GM12874 (cell line): ENCODE data around the gene ZNF493.

Experiments
- CTCF ChIP-seq: IDR thresholded peaks from 2 replicates; pipeline ENCODE4 v1.5.1; 2011; ENCODE audit warnings: low read depth, mild to moderate bottlenecking, control low read depth, low read length, moderate library complexity; ENCODE audit not compliant: insufficient read depth

The ZNF493 gene

GRCh38 chr19:21396893-21397572 is at the start of gene ZNF493:
Gene ZNF493, plus strand, starts transcription at chr19:21397133. Its CDS starts 105 bp downstream, at chr19:21397238.
- no peak for TF ChIP-seq CTCF

- no peak for TF ChIP-seq CTCF
Observed at GRCh38 chr19:21352830-21353229, 44.1 kb upstream of the ZNF493 start.

GRCh38 chr19:21358768-21359451 is 38.0 kb upstream of the ZNF493 start, which contains the start of gene ZNF738:
Gene ZNF738, plus strand, starts transcription at chr19:21359000. Its CDS starts 141 bp downstream, at chr19:21359141.
- TF ChIP-seq CTCF, result no peak

- TF ChIP-seq CTCF, result no peak
Observed at GRCh38 chr19:21362291-21362690, 34.6 kb upstream of the ZNF493 start.

GRCh38 chr19:21383980-21384582 is 12.9 kb upstream of the ZNF493 start:
- TF ChIP-seq CTCF, result no peak

- no peak for TF ChIP-seq CTCF
Observed at GRCh38 chr19:21396121-21396520, 812 bp upstream of the ZNF493 start.

- no peak for TF ChIP-seq CTCF
Observed at GRCh38 chr19:21398851-21399250, 1.9 kb downstream of the ZNF493 start.
